DND-41 (cell line): ENCODE measurements around the gene ZDHHC18.

Source experiments
- EZH2 ChIP-seq: IDR thresholded peaks from 3 replicates; pipeline ENCODE4 v1.6.1; 2012; ENCODE audit warnings: borderline replicate concordance, low read depth, mild to moderate bottlenecking, moderate library complexity, low read length, inconsistent platforms; ENCODE audit not compliant: severe bottlenecking
- TF ChIP-seq, protein P1 (sequence below): IDR thresholded peaks from 2 replicates; pipeline ENCODE4 v1.5.1; 2012; ENCODE audit warnings: borderline replicate concordance, low read length, moderate library complexity, mild to moderate bottlenecking; ENCODE audit not compliant: poor library complexity, severe bottlenecking; ENCODE audit errors: extremely low read depth

DNA sequence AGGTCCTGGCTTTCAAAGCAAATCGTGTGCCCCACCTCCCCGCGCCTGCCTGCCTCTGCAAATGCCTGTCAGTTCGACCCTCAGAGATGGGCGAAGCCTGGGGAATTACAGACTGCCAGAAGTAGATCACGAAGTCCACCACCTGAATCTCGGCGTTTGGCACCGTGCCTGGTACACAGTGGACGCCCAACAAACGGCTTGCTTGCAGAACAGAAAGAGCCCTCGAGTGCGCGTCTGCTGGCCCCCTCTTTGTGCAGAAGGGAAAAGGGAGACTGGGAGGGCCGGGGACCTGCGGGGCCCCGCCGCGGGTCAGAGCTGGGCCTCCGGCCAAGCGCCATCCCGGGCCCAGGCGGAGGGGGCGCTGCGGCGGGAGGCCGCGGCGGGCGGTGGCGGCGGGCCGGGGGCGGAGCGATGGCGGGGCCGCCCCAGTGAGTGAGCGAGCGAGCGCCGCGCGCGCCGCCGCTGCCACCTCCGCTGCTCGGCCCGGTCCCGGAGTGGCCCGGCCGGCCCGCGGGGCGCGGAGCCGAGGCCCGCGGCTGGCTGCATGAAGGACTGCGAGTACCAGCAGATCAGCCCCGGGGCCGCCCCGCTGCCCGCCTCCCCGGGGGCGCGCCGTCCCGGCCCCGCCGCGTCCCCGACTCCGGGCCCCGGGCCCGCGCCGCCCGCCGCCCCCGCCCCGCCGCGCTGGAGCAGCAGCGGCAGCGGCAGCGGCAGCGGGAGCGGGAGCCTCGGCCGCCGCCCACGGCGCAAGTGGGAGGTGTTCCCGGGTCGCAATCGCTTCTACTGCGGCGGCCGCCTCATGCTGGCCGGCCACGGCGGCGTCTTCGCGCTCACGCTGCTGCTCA lies at the start of gene ZDHHC18:
- TF ChIP-seq, protein P1, sequence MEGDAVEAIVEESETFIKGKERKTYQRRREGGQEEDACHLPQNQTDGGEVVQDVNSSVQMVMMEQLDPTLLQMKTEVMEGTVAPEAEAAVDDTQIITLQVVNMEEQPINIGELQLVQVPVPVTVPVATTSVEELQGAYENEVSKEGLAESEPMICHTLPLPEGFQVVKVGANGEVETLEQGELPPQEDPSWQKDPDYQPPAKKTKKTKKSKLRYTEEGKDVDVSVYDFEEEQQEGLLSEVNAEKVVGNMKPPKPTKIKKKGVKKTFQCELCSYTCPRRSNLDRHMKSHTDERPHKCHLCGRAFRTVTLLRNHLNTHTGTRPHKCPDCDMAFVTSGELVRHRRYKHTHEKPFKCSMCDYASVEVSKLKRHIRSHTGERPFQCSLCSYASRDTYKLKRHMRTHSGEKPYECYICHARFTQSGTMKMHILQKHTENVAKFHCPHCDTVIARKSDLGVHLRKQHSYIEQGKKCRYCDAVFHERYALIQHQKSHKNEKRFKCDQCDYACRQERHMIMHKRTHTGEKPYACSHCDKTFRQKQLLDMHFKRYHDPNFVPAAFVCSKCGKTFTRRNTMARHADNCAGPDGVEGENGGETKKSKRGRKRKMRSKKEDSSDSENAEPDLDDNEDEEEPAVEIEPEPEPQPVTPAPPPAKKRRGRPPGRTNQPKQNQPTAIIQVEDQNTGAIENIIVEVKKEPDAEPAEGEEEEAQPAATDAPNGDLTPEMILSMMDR, result peak; percentile 74
- TF ChIP-seq EZH2, result no peak
